Neural progenitor cell (in vitro differentiated cells): ENCODE results near the gene ADGB.

Experiments used
- EZH2phosphoT487 ChIP-seq: fragments of 200-600 bp; sonication (generic); IDR thresholded peaks from 2 replicates; pipeline ENCODE4 v1.6.1; 2017; ENCODE audit warnings: antibody characterized with exemption
- TF ChIP-seq, protein P1 (sequence below): fragments of 200-600 bp; sonication (generic); IDR thresholded peaks from 2 replicates; pipeline ENCODE4 v1.5.1; 2017; ENCODE audit warnings: antibody characterized with exemption, mild to moderate bottlenecking

DNA sequence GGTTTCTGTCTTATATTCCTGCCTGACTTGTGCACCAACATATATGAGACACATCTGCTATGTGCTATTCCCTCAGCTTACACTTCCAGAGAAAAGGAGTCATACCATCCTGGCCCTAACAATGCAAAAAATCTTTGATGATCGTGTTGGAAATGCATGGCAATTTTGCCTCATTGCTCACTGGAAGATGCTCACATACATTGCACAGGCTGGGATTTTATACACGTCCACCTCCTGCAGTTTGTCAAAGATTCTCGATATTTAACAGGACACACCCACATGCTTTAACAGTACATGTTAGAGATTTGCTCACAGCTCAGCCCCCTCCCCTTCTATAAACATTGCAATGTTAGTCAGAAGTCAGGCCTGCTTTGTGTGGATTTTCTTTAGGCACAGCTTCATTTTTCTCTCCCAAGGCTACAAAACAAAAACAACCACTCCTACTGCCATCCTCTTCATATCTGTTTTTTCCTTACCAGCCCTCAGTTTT, 66.1 kb downstream of the ADGB start:
- TF ChIP-seq, protein P1, sequence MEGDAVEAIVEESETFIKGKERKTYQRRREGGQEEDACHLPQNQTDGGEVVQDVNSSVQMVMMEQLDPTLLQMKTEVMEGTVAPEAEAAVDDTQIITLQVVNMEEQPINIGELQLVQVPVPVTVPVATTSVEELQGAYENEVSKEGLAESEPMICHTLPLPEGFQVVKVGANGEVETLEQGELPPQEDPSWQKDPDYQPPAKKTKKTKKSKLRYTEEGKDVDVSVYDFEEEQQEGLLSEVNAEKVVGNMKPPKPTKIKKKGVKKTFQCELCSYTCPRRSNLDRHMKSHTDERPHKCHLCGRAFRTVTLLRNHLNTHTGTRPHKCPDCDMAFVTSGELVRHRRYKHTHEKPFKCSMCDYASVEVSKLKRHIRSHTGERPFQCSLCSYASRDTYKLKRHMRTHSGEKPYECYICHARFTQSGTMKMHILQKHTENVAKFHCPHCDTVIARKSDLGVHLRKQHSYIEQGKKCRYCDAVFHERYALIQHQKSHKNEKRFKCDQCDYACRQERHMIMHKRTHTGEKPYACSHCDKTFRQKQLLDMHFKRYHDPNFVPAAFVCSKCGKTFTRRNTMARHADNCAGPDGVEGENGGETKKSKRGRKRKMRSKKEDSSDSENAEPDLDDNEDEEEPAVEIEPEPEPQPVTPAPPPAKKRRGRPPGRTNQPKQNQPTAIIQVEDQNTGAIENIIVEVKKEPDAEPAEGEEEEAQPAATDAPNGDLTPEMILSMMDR = no peak
- TF ChIP-seq EZH2phosphoT487 = no peak
